HepG2 (cell line): ENCODE results near the gene ELFN1. TPM values are rescaled to one million over a fixed set of nuclear protein-coding genes. Genes with fewer than 3 reads are reported as not detected.

Experiments used
- CHCHD3 ChIP-seq: sonication (generic); formaldehyde crosslinking; IDR thresholded peaks from 2 replicates; pipeline ENCODE4 v1.8.0; 2022; ENCODE audit warnings: mild to moderate bottlenecking, missing genetic modification reagents, moderate library complexity
- MEIS2 ChIP-seq: sonication (generic); formaldehyde crosslinking; IDR thresholded peaks from 2 replicates; pipeline ENCODE4 v1.9.0; 2021; ENCODE audit warnings: mild to moderate bottlenecking, missing genetic modification reagents
- MIXL1 ChIP-seq: IDR thresholded peaks from 2 replicates; pipeline ENCODE4 v1.6.1; 2016
- MXD4 ChIP-seq: IDR thresholded peaks from 2 replicates; pipeline ENCODE4 v1.6.1; 2016; ENCODE audit warnings: mild to moderate bottlenecking, missing biosample characterization, missing genetic modification reagents
- NFYC ChIP-seq: IDR thresholded peaks from 2 replicates; pipeline ENCODE4 v1.6.1; 2016; ENCODE audit warnings: missing genetic modification reagents, missing compliant biosample characterization
- RARA ChIP-seq: IDR thresholded peaks from 2 replicates; pipeline ENCODE4 v1.6.1; 2016; ENCODE audit warnings: missing genetic modification reagents, missing compliant biosample characterization
- REL ChIP-seq: sonication (generic); formaldehyde crosslinking; conservative IDR thresholded peaks from 2 replicates; pipeline ENCODE4 v1.8.0; 2022; ENCODE audit warnings: mild to moderate bottlenecking, missing genetic modification reagents, moderate library complexity
- REST ChIP-seq, 2 experiments: IDR thresholded peaks; 2 replicates each; pipeline ENCODE4 v1.6.1; 2011 to 2012; ENCODE audit warnings: low read length in 2 of 2, borderline replicate concordance in 1 of 2, low read depth in 1 of 2, mild to moderate bottlenecking in 1 of 2, moderate library complexity in 1 of 2
- SOX6 ChIP-seq, 2 experiments: fragments of 450-650 bp in 1 of 2; sonication (generic) in 1 of 2; formaldehyde crosslinking in 1 of 2; IDR thresholded peaks; 2 replicates each; pipeline versions ENCODE4 v1.4.0 to v1.6.1; 2017 to 2020; ENCODE audit warnings: antibody characterized with exemption in 1 of 2, mild to moderate bottlenecking in 1 of 2, missing genetic modification reagents in 1 of 2
- TBX2 ChIP-seq: sonication (generic); formaldehyde crosslinking; IDR thresholded peaks from 2 replicates; pipeline ENCODE4 v1.5.0; 2020; ENCODE audit warnings: missing genetic modification reagents, mild to moderate bottlenecking, borderline replicate concordance
- YEATS4 ChIP-seq: sonication (generic); formaldehyde crosslinking; IDR thresholded peaks from 2 replicates; pipeline ENCODE4 v1.4.0; 2020; ENCODE audit warnings: missing genetic modification reagents, borderline replicate concordance
- ZNF224 ChIP-seq: sonication (generic); formaldehyde crosslinking; IDR thresholded peaks from 2 replicates; pipeline ENCODE4 v1.5.0; 2020; ENCODE audit warnings: mild to moderate bottlenecking, missing genetic modification reagents
- ZNF367 ChIP-seq: sonication (generic); formaldehyde crosslinking; IDR thresholded peaks from 2 replicates; pipeline ENCODE4 v1.4.0; 2020; ENCODE audit warnings: missing genetic modification reagents, borderline replicate concordance
- ZNF609 ChIP-seq: sonication (generic); formaldehyde crosslinking; IDR thresholded peaks from 2 replicates; pipeline ENCODE4 v1.4.0; 2020; ENCODE audit warnings: mild to moderate bottlenecking, missing genetic modification reagents, borderline replicate concordance
- ZNF639 ChIP-seq: conservative IDR thresholded peaks from 2 replicates; pipeline ENCODE4 v1.6.1; 2018; ENCODE audit warnings: missing genetic modification reagents
- ZNF816 ChIP-seq: sonication (generic); formaldehyde crosslinking; IDR thresholded peaks from 2 replicates; pipeline ENCODE4 v1.8.0; 2022; ENCODE audit warnings: missing genetic modification reagents, mild to moderate bottlenecking, borderline replicate concordance
- polyA plus RNA-seq, 8 experiments: library from polyadenylated mRNA; depleted of rRNA in 3 of 8; stranded (reverse) in 7 of 8; unstranded in 1 of 8; fragments of >200 nt; fragmentation: Illumina TruSeq in 4 of 8; extraction: Trizol in 4 of 8; gene quantifications; 2 replicates each; pipeline versions ENCODE4 v1.2.1 to v1.2.3, GENCODE V29; 2011 to 2016; ENCODE audit warnings: low read depth in 4 of 8, missing spikeins in 1 of 8, mixed read lengths in 1 of 8; ENCODE audit not compliant: insufficient read depth in 1 of 8
- total RNA-seq, 5 experiments: library from RNA; depleted of rRNA; stranded (reverse); fragments of >200 nt; fragmentation: Illumina TruSeq; extraction: Trizol; gene quantifications; 2 replicates each; pipeline ENCODE4 v1.2.3, GENCODE V29; 2016; ENCODE audit warnings: low read depth in 1 of 5

ELFN1 gene
- total and polyA plus RNA-seq, 2 of the 13 experiments (the other 11 are each of a cell fraction or from before 2014, with no cell fraction given): 0.13 to 0.18 TPM

GRCh38 chr7:1741751-1742554, 71.9 kb downstream of the ELFN1 start (continued):
- TF ChIP-seq SOX6 (IDR thresholded peaks at IDR 0.05) (no peak), SOX6 (CRISPR knock-in tag; IDR thresholded peaks at IDR 0.05) (no peak), MEIS2 (CRISPR knock-in tag) (no peak; the same call in 1 of the 2 replicates), CHCHD3 (CRISPR knock-in tag) (0 out of 2 replicates have a peak, but pooled peaks have one; percentile 56), ZNF224 (CRISPR knock-in tag) (peak; percentile 82; the same call in 1 of the 2 replicates), REL (CRISPR knock-in tag) (no peak), ZNF816 (CRISPR knock-in tag) (no peak), YEATS4 (CRISPR knock-in tag) (peak; percentile 55; the same call in 1 of the 2 replicates), ZNF367 (no peak), NFYC (CRISPR knock-in tag) (0 out of 2 replicates have a peak, but pooled peaks have one; percentile 26), RARA (CRISPR knock-in tag) (peak; percentile 53; the same call in 1 of the 2 replicates), ZNF639 (CRISPR knock-in tag) (no peak; the same call in none of the 2 replicates), MIXL1 (CRISPR knock-in tag) (0 out of 2 replicates have a peak, but pooled peaks have one; percentile 59), TBX2 (CRISPR knock-in tag) (no peak; the same call in 1 of the 2 replicates), MXD4 (CRISPR knock-in tag) (peak; percentile 47; the same call in 1 of the 2 replicates), ZNF609 (CRISPR knock-in tag) (peak; percentile 64), REST (IDR thresholded peaks at IDR 0.05; ENCODE audit: borderline replicate concordance in 1 of 2, low read depth in 1 of 2, low read length in 2 of 2) (no peak)
